Nephron (organoid): ENCODE data around the gene UGP2.

Experiments used
- H3K27ac Mint-ChIP-seq, 3 experiments: 2 replicates each; pipeline ENCODE4 v1.8.0; 2020; ENCODE audit warnings: mixed read lengths in 3 of 3, mild to moderate bottlenecking in 2 of 3, moderate library complexity in 1 of 3
- H3K27me3 Mint-ChIP-seq: 2 replicates; pipeline ENCODE4 v1.8.0; 2021; ENCODE audit warnings: low read depth, mild to moderate bottlenecking, moderate library complexity, mixed read lengths
- H3K36me3 Mint-ChIP-seq: 2 replicates; pipeline ENCODE4 v1.8.0; 2020; ENCODE audit warnings: low read depth, mixed read lengths
- H3K4me1 Mint-ChIP-seq: 2 replicates; pipeline ENCODE4 v1.8.0; 2020; ENCODE audit warnings: mixed read lengths
- H3K4me3 Mint-ChIP-seq, 3 experiments: 2 replicates each; pipeline ENCODE4 v1.8.0; 2020; ENCODE audit warnings: mild to moderate bottlenecking in 3 of 3, mixed read lengths in 3 of 3, moderate library complexity in 2 of 3
- H3K9me3 Mint-ChIP-seq: 2 replicates; pipeline ENCODE4 v1.8.0; 2020; ENCODE audit warnings: mixed read lengths
- TF ChIP-seq, protein P1 (sequence below), 3 experiments: fragments of 200-600 bp; sonication (generic); IDR thresholded peaks; one replicate each; pipeline ENCODE4 v1.5.0; 2021; ENCODE audit warnings: antibody characterized with exemption in 3 of 3; ENCODE audit not compliant: unreplicated experiment in 3 of 3

UGP2 gene

DNA sequence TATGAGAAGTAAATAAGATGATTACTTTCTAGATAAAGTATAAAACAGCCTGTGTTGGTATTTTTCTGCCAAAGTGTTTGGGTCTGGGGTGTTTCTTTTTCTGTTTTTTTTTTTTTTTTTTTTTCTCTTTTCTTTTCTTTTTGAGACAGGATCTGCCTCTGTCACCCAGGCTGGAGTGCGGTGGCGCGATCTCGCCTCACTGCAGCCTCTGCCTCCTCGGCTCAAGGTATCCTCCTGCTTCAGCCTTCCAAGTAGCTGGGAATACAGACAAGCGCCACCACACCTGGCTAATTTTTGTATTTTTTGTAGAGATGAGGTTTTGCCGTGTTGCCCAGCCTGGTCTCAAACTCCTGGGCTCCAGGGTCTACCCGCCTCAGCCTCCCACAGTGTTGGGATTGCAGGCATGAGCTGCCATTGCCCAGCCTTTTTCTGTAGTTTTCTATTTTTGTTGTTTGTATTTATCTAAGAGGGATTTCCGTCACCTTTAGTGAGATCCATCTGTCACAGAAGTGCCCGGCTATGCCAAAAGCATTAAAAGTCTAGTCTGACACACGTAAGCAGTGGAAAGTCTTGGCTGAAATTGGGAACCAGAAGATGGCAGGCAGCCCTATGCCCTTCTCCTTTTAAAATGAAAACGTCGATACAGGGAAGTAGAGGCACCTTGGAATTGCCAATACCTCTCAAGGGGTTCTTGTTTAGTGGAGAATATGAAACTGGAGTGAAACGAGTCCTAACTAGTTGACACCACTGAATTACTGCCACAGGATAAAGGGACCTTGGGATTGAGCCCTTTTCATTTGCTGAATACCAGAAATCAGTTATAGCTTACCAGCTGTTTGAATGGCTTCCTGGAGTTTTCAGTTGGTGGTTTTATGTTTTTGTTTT lies 14.0 kb downstream of the UGP2 start:
- Mint-ChIP-seq H3K36me3 (peaks cover 44% of the 10 kb centered on the region), H3K4me1 (peaks cover 31% of the 10 kb centered on the region), H3K4me3 (no peak overlapping the region), H3K27me3 (no peaks in the 10 kb centered on the region), H3K27ac (no peak overlapping the region), H3K9me3 (peaks cover 3% of the 10 kb centered on the region)
- TF ChIP-seq, protein P1, sequence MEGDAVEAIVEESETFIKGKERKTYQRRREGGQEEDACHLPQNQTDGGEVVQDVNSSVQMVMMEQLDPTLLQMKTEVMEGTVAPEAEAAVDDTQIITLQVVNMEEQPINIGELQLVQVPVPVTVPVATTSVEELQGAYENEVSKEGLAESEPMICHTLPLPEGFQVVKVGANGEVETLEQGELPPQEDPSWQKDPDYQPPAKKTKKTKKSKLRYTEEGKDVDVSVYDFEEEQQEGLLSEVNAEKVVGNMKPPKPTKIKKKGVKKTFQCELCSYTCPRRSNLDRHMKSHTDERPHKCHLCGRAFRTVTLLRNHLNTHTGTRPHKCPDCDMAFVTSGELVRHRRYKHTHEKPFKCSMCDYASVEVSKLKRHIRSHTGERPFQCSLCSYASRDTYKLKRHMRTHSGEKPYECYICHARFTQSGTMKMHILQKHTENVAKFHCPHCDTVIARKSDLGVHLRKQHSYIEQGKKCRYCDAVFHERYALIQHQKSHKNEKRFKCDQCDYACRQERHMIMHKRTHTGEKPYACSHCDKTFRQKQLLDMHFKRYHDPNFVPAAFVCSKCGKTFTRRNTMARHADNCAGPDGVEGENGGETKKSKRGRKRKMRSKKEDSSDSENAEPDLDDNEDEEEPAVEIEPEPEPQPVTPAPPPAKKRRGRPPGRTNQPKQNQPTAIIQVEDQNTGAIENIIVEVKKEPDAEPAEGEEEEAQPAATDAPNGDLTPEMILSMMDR (IDR thresholded peaks at IDR 0.05; ENCODE audit: unreplicated experiment in 3 of 3) = no peak

DNA sequence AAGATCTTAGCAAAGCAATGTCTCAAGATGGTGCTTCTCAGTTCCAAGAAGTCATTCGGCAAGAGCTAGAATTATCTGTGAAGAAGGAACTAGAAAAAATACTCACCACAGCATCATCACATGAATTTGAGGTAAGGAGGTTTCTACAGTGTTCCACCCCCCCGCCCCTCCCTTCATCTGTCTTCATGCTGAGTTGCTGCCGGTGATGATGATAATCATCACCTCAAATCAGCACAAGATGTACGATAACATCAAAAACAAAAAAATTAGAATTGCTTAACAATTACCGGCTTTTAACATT lies 14.6 kb downstream of the UGP2 start:
- Mint-ChIP-seq H3K36me3 (peaks cover 49% of the 10 kb centered on the region), H3K4me1 (peaks cover 27% of the 10 kb centered on the region), H3K27me3 (no peaks in the 10 kb centered on the region), H3K27ac (no peak overlapping the region), H3K4me3 (no peak overlapping the region), H3K9me3 (peaks cover 3% of the 10 kb centered on the region)
- TF ChIP-seq, protein P1 (IDR thresholded peaks at IDR 0.05; ENCODE audit: unreplicated experiment in 3 of 3) = no peak

DNA sequence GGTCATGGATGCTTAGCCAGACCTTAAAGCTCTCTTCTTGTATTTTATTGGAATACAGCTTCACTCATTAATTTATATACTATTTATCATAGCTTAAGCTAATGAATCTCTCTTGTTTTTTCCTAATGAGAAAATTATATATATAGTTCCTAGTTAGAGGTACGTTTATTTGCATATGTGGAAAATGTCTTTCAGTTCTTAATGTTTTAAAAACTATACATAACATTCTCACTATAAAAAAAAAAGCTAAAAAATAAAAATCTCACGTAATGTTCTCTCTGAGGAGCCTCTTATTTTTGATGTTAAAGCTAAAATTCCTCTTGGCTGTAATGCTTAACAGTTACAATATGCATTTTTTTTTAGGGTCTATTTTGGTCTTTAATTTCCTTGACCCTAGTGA lies 16.6 kb downstream of the UGP2 start:
- no peaks in the 10 kb centered on the region for H3K27me3 Mint-ChIP-seq
- peaks cover 60% of the 10 kb centered on the region for H3K36me3 Mint-ChIP-seq
- H3K4me1 Mint-ChIP-seq = peaks cover 14% of the 10 kb centered on the region
- no peak overlapping the region for H3K27ac Mint-ChIP-seq
- H3K9me3 Mint-ChIP-seq = peaks cover 3% of the 10 kb centered on the region
- H3K4me3 Mint-ChIP-seq = no peak overlapping the region
- TF ChIP-seq, protein P1 (IDR thresholded peaks at IDR 0.05; ENCODE audit: unreplicated experiment in 3 of 3) = no peak

- H3K4me3 Mint-ChIP-seq = no peak overlapping the region
- TF ChIP-seq, protein P1 (IDR thresholded peaks at IDR 0.05; ENCODE audit: unreplicated experiment in 3 of 3) = peak; percentile 38 to 55 (median 46)
- peaks cover 65% of the 10 kb centered on the region for H3K36me3 Mint-ChIP-seq
- H3K27me3 Mint-ChIP-seq = no peaks in the 10 kb centered on the region
- peaks cover 3% of the 10 kb centered on the region for H3K9me3 Mint-ChIP-seq
- no peaks in the 10 kb centered on the region for H3K4me1 Mint-ChIP-seq
- no peak overlapping the region for H3K27ac Mint-ChIP-seq
Measured at GRCh38 chr2:63861220-63861822, 19.6 kb downstream of the UGP2 start.

DNA sequence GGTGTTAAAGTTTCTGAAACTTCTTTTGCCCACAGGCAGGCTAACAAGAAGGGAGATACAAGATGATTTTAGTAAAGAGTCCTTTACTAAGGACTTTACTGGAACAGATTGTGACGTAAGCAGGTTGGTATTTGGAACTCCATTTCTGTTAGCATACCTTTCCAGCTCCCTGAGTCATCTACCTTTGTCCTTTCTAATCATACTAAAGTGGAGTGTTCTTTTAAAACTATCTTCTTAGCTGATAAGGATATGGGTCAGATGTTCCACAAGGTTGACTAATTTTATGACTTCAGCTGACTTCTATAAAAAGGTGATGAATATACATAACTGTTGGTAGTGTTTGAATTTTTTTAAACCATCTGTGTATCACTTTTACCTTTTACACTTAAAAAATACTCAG lies 21.1 kb downstream of the UGP2 start:
- Mint-ChIP-seq H3K36me3 (peaks cover 57% of the 10 kb centered on the region), H3K9me3 (peaks cover 3% of the 10 kb centered on the region), H3K4me3 (no peak overlapping the region), H3K27ac (no peak overlapping the region), H3K27me3 (no peaks in the 10 kb centered on the region), H3K4me1 (no peaks in the 10 kb centered on the region)
- TF ChIP-seq, protein P1 (IDR thresholded peaks at IDR 0.05; ENCODE audit: unreplicated experiment in 3 of 3) = no peak

- Mint-ChIP-seq H3K36me3 (peaks cover 55% of the 10 kb centered on the region), H3K27me3 (no peaks in the 10 kb centered on the region), H3K27ac (no peak overlapping the region), H3K4me1 (no peaks in the 10 kb centered on the region), H3K4me3 (no peak overlapping the region), H3K9me3 (no peaks in the 10 kb centered on the region)
- TF ChIP-seq, protein P1 (IDR thresholded peaks at IDR 0.05; ENCODE audit: unreplicated experiment in 3 of 3) = no peak
Measured at GRCh38 chr2:63863707-63864106, 22.0 kb downstream of the UGP2 start.
